HG03442 (cell line): ENCODE results near the gene CCL23.

Source experiments
- ATAC-seq: cut with Tn5 transposase; IDR thresholded peaks from one replicate; pipeline ENCODE4 v1.9.1; 2021; ENCODE audit warnings: mild to moderate bottlenecking, moderate library complexity; ENCODE audit not compliant: unreplicated experiment

CCL23 gene

GRCh38 chr17:35972066-35972465, 45.7 kb downstream of the CCL23 start:
- ATAC-seq: no peak

GRCh38 chr17:35969558-35970380, 48.0 kb downstream of the CCL23 start:
- no peak for ATAC-seq

DNA sequence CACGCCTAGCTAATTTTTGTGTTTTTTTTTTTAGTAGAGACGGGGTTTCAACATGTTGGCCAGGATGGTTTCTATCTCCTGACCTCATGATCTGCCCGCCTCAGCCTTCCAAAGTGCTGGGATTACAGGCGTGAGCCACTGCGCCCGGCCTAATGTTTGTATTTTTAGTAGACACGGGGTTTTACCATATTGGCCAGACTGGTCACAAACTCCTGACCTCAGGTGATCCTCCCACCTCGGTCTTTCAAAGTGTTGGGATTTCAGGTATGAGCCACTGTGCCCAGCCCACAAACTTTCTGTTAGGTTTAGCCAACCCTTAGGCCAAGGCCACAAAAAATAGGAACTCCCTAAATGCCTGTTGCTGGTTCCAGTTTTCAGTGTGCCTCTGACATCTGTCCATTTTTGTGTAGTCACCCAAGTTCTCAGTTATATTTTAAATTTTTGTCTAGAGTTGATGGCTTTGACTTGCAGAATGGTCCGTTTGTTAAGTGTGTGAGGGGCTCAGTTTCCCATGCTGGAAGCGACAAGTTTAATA, 49.2 kb downstream of the CCL23 start:
- no peak for ATAC-seq

- ATAC-seq: no peak
Measured at GRCh38 chr17:35965272-35965671, 52.5 kb downstream of the CCL23 start.

GRCh38 chr17:35963663-35964062, 54.1 kb downstream of the CCL23 start:
- ATAC-seq: no peak
